GM10266 (cell line): ENCODE results near the gene WARS2.

ENCODE experiments used
- DNase-seq: peaks from one replicate; pipeline ENCODE4 v3.0.0; 2012; ENCODE audit errors: extremely low spot score
- TF ChIP-seq, protein P1 (sequence below): IDR thresholded peaks from 2 replicates; pipeline ENCODE4 v1.5.1; 2012; ENCODE audit warnings: mild to moderate bottlenecking, low read depth; ENCODE audit not compliant: control insufficient read depth, insufficient read depth; ENCODE audit errors: missing control alignments

The WARS2 gene

DNA sequence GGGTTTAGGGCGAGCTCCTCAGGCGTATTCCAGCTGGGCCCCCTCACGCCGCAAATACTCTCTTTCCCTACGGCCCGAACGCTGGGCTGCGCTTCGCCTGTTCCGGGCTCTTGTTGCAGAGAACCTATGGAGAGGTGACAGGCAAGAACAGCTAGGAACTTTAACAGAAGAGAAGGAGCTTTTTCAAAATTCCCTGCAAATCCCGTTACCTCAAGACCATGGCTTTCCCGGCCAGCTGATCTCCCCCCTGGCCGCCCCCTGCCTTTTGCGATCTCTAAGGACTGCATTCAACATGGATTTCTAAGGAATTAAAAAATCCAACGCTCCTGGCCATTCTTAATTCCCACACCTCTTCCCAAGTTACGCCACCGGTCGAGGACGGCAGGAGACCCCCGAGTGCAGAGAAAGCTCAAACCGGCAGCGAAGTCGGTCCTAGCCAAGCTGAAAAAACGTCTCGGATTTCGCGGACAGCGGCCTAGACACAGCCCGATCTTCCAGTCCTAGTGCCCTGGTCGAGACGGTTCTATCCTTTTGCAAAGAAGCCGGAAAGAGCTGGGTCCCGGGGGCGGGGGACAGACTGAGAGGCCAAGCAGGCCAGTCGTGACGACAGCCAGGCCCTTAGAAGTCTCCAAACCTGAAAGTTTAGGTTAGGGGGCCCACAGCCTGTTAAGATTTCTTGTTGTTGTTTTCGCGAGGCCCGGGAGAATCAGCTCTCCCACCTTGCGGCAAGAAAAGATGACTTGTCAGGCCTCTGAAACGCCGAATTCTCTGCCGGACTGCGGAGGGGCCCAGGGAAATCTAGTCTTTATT, 151.2 kb downstream of the WARS2 start:
- no peak for DNase-seq
- TF ChIP-seq, protein P1, sequence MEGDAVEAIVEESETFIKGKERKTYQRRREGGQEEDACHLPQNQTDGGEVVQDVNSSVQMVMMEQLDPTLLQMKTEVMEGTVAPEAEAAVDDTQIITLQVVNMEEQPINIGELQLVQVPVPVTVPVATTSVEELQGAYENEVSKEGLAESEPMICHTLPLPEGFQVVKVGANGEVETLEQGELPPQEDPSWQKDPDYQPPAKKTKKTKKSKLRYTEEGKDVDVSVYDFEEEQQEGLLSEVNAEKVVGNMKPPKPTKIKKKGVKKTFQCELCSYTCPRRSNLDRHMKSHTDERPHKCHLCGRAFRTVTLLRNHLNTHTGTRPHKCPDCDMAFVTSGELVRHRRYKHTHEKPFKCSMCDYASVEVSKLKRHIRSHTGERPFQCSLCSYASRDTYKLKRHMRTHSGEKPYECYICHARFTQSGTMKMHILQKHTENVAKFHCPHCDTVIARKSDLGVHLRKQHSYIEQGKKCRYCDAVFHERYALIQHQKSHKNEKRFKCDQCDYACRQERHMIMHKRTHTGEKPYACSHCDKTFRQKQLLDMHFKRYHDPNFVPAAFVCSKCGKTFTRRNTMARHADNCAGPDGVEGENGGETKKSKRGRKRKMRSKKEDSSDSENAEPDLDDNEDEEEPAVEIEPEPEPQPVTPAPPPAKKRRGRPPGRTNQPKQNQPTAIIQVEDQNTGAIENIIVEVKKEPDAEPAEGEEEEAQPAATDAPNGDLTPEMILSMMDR: no peak

DNA sequence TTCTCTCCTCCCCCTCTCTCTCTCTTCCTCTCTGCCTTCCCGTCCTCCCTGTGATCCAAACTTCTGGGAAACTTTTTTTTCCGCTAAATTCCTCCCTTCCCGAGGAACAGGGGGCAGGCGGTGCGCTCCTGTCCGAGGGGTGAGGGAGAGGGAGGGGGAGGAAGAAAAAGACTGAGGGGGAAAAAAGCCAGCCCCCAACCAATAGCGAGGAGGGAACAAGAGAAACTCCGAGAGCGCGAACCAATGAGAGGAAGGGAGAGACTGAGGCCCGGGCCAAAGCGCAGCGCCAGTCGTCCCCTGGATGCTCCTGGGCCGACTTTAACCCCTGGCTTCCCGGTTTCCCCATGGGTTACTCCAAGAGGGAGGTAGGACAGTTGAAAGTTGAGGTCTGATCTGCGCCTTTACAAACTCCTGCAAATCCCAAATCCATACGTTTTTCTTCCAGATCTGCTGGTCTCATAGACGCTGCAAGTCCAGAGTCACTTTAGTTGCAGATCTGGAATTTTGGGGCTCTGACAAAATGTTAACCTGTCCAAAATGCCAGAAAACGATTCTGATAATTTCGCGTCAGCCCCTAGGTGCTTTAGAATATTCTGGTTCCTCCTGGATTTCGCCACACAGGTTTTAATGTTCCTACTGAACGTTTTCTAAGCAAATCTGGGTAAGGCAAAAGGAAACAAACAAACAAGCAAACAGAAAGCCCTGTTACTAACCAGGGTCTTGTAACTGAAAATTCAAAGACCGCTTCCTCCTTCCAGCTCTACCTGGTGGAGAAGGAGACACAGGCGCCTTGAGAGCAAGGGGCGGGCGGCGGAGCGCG, 152.1 kb downstream of the WARS2 start, which contains the start of gene TBX15:
Gene TBX15, minus strand, starts transcription at position 158 of the 820 bp plus-strand sequence. CDS start 548 bp downstream, outside the sequence.
- DNase-seq: no peak

DNA sequence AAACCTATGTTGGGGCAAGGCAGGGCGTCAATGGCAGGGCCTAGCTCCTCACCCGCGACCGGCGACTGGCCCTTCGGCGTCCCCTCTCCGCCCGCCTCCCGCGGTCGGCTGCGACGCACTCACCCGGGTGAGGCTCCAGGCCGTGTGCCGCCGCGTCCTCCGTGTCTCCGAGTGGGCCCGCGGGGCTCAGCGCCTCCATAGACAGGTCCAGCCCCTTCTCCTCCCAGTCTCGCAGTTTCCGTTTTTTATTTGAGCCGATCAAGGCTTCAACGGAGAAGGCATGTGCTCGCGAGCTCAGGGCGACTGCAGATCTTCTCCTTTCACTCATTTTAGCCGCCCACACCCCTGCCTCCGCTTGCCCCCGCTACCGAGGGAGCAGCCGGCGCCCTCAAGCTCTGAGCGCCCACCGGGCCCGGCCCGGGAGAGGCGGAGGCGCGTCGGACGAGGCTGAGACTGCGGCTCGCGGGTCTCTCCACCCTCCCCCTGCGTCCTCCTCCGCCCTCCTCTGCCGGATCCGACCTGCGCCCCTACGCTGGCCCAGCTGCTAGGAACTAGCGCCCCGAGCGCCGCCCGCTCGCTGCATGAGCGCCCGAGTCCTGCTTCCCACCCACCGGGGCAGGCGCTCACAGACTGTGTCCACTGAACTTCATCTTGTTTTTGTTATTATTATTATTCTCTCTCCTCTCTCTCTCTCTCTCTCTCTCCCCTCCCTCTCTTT, 152.8 kb downstream of the WARS2 start:
- DNase-seq: no peak
- TF ChIP-seq, protein P1: no peak

More for the DNA sequence above, 152.1 kb downstream of the WARS2 start, which contains the start of gene TBX15:
- TF ChIP-seq, protein P1: no peak

DNA sequence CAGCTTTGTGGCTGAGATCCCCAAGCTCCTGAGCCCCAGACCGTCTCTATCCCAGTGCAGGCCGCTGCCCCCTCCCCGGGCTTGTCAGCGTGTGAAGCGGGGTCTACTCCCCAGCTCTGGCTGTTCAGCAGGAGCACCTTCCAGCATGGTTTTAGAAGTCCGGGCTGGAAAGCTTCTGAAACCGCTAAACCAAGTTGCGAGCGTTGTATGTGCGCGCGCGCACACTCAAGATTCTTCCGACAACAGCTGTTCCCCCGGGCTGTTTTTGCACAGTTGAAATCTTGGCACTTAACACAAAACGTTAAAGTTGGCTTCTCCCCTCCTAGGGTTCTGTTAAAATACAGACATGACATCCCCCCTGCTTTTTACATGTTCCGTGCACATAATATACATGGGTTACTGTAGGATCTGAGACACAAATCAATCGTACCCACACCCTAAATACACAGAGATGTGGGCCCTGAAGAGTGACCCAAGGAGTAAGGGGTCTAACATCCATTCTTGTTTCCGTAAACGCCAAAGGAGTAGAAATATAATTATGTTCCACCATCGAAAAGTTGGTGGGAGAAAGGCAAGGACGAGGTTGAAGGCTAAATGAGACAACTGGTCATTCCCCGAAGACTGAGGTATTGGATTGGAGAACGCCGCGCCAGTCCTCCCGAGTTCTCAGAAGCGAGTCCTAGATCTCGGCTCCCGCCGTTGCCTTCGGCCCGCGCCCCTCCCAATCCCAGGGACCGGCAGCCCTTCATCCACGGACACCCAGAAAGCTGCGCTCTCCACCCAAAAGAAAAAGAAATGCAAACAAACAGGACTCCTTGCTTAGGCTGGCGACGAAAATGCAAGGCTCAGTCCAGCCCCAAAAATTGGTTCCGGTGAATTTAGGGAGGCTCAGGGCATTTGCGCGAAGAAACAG, 153.6 kb downstream of the WARS2 start:
- TF ChIP-seq, protein P1: no peak
- peak; percentile 15 for DNase-seq

DNA sequence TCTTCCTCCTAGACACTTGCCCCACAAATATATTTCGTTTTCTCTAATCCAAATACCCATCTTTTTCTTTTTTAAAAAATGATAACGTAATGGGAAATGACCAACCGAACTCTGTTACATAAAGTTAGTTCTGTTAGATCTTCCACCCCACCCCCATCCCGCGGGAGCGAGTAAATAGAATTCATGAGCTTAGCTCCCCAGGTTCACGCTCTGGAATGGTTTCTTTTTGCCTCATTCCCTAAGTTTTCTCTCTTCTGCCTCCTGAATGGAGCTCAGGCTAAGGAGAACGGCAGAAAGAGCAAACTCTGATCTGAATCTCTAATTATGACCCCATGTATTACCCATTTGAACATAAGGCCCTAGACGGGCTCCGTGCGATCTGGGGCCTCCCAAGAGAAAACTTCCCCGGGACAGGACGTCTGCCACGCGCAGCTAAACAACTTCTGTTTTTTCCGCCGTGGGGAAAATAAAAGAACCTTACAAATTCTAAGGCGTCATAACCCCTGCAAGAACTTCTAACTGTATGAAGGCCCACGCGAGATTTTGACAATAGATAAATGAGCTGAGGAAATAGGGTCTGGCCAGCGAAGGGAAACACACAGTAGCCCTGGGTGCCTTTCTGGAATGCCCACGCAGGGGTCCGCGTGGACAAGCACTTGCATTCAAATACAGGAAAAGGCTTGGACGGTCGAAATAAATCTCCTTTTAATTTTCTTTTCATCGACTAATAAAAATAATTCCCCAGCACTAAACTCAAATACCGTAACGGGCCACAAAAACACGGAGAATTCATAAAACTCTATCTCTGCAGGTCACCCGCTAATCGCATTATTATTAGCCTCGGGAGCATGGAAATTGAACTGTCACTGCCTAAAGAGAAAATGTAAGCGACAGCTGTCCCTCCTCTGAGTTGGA, 154.6 kb downstream of the WARS2 start:
- TF ChIP-seq, protein P1: no peak
- DNase-seq: peak; percentile 21
